HG03135 (cell line): ENCODE data around the gene GINS1.
A peak's percentile ranks its signal among the peaks of the same experiment; 100 is the strongest.
"Not testable (repeated sequence)": the region's sequence is repeated elsewhere in the genome, so short reads cannot be mapped to it uniquely, and the experiment has no call there.

ENCODE experiments used
- ATAC-seq: cut with Tn5 transposase; IDR thresholded peaks from one replicate; pipeline ENCODE4 v1.9.1; 2021; ENCODE audit warnings: mild to moderate bottlenecking, moderate library complexity; ENCODE audit not compliant: unreplicated experiment

GINS1 gene

DNA sequence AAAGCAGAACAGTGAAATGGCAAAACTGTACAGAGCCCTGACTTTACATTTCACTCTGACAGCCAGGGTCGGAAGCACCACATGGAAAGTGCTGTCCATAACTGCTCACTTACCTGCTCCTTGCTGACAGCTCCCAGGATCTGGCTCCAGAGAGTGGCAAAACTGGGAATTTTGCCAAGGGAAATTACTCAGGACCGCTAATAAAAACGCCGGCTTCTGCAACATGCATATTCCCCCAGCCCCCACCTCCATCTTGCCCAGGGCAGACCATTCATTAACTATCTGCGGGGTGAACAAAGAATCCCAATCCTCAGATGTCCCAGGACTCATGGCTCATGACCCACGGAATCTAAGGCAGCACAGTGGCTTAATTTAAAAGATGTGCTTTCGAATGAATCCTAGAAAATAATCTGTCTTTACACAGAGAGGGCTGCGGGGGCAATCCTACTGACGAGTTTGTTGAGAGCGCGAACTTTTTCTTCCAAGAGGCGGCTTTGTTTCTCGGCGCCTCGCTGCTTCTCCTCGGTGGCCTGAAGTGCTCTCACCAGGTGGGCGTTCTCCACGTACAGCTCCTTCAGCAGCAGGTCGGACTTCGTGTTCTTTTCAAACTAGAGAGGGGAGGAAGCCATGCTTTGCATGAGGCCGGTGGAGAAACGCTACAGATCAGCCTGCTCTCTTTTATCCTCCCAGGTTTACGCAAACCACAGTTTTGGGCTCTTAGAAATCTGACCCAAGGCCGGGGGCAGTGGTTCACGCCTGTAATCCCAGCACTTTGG, 45.8 kb downstream of the GINS1 start:
- no peak for ATAC-seq

DNA sequence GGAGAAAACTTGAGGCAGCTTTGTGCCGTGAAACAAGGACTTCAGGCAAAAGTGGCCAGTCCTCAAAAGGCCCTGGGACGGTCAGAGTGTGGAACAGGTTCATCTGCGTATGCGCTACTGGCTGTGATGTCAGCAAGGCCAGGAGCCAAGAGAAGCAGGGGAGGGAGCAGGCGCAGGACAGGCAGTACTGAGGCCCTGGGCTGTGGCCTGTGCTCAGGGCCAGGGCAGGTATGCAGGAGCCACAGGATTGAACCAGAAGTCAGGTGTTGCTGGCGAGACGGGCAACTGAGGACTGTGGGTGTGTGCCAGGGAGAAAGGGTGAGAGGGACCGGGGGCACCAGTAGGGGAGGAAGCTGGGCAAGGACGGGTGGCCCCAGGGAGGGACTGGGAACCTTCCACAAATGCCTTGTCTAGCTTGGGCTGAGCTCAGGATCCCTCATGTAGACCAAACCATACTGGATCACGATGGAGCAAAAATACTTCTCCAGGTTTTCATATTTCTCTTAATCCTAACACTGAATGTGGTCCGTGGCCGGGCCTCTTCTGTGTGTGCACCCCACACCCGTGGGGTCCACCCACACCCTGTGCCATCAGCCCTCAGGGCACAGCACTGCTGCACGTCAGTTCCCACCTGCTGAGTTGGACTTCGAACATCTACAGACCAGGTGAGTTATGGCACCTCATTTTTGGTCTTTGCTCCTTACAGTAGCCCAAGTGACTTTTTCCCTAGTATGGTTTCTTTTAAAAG, 46.9 kb downstream of the GINS1 start:
- no peak for ATAC-seq

DNA sequence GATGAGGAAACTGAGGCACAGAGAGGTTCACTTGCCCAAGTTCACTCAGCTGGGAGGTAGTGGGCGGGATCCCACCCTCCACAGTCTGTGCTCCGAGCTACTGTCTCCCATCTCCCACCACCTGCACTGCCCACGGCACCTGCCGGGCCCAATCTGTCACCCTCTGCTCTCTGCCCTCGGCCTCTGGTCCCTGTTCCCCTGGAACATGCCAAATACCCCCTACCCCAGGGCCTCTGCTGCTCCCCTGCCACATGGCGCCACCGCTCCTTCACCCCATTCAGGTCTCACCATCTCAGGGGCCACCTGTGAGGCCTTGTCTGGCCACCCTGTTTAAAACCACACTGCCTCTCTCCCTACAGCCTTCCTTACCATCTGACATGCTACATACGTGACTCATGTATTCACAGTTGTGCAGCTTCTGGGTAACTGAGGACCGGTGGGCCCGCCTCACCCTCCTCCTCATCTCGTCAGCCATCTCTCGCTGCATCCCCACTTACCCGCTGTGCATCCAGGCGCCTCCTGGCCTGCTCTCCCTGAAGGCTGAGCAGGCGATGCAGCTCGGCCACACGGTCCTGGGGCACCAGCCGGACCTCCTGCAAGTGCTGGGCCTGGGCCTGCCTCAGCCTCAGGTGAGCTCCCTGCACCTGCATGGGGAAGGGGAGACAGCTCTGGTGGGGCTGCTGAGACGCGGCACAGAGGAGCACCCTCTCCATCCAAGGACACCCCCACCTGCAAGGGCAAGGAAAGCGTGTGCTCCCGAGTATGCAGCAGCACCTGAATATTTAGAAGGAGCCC, 50.6 kb downstream of the GINS1 start:
- ATAC-seq = no peak

DNA sequence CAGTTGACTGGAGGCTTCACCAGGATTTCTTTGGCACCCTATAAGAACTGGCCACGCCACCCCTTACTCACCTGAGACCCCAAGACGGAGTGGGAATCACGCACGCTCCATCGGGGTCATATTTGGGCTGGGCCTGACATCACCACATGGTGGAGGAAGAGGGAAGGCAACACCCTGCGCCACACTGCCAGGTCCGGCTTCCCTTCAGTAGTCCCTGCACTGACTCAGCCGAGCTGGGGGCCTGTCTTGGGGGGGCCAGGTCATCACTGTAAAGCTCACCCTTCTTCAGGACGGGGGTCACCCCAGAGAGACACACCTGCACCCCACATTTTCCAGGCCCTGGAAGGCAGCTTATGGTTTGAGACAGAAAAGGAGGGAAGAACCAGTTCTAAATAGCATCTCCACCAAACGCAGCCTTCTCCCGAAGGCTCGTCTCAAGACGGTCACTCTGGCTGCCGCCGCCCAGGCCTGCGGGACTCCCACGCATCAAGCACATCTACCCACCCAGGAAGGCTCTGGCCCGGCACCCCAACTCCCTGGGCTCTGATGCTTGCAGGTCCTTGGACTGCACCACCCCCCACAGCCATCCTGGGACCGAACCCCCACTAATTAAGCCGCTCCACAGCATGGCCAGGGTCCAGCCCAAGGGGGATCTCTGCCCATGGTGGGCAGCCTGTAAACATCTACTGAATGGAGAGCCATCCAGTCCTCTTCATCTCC, 51.8 kb downstream of the GINS1 start:
- ATAC-seq = no peak

DNA sequence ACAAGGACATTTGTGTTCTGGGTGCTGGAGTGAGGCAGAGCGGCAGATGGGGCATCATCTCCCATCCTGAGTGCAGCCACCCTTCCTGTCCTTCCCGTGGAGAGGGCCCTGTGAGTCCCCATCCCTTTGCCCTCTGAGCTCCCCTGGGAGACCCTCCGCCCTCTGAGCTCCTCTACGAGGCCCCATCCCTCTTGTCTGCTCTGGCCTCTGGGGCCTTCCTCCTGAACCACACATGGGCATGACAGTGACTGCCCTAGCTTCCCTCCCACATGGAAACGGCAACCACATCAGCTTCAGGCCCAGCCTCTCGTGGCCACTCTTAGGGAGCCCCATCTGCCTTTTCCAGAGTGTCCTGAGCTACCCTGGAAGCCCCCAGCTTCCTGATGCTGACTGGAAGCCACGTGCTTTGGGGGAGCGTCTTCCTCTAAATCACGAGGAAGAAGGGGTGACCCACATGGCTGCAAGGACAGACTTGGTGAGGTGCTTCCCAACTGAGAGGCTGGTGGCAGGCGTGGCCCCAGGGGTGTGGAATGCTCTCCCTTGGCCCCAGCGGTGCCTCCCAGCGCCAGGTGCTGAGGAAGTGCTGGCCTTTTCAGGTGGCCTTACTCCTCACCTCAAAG, 52.6 kb downstream of the GINS1 start:
- ATAC-seq = no peak

DNA sequence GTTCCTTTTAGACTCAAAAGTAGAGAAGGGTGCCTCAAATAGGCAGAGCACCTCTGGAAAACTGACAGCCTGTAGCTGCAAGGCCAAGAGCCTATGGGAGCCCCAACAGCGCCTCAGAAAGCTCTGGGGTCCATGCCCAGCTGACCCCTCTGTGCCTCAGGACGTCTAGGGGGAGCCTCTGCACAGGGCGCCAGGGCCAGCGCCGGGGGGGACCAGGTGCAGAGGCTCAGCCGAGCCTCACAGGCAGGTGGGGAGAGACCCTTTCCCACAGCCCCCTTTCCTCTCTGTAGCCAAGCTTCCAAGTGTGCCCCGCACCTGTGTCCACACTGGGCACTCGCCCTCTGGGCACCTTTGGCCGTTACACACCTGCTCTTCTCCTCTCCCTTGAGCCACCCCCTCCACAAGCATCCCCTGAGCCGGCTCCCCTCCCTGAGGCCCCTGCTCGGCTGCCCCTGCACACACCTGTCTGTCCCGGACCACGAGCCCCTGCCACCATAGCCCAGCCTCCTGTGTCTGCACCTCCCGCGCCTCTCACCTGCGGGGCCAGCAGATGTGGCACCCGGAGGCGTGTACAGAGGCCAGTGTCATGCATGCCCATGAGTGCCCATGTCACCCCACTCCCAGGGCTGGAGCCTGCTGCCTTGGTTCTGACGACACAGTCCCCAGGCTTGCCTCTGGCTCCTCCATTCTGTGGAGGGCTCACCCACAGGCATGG, 53.2 kb downstream of the GINS1 start:
- ATAC-seq = no peak

DNA sequence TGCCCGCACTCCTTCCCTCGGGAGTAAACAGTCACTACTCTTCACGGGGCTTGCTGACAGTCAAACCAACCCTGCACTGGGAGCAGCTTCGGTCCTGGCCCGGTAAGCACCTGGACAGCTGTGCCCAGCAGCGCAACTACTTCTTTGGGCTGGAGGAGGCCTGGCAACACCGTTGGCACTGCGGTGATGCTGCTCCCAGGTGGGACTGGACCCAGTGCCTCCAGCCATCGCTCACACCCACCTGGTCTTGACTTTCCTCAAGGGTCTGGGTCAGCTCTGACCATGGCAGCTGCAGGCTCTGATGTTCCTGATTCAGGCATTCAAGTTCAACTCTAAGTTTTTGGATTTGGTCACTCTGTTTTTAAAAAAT, 53.8 kb downstream of the GINS1 start:
- no peak for ATAC-seq

DNA sequence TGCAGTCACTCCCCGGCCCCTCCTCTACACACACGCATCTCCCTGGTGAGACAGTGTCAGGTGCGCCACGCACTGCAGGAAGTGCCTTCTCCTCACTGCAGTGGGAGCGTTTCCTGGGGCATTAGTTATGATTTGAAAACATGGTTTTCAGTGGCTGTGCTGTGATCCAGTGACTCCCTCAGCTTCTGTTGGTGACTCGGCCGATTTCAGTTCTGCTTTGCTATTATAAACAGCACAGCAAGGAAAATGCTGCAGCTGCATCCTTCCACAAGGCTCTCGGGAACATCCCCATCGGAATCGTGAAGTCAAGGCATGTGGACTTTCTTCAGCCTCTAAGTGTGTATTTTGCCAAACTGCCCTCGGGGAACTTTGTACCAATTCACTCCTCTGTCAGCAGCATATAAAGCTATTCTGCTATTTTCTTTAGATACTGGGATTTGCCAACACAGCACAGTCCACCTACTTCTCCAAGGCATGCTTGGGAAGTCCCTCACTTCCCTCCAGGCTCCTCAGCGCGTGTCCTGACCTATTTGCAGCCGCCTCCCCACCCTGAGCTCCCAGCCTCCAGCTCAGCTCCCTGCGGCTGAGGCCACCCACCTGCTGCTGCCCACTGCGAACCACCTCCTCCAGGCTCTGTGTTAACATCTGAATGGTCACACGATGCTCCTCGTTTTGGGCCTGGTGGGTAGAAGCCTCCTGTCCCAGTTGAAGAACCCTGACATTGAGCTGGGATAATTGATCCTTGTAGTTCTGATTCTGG, 54.5 kb downstream of the GINS1 start:
- no peak for ATAC-seq

DNA sequence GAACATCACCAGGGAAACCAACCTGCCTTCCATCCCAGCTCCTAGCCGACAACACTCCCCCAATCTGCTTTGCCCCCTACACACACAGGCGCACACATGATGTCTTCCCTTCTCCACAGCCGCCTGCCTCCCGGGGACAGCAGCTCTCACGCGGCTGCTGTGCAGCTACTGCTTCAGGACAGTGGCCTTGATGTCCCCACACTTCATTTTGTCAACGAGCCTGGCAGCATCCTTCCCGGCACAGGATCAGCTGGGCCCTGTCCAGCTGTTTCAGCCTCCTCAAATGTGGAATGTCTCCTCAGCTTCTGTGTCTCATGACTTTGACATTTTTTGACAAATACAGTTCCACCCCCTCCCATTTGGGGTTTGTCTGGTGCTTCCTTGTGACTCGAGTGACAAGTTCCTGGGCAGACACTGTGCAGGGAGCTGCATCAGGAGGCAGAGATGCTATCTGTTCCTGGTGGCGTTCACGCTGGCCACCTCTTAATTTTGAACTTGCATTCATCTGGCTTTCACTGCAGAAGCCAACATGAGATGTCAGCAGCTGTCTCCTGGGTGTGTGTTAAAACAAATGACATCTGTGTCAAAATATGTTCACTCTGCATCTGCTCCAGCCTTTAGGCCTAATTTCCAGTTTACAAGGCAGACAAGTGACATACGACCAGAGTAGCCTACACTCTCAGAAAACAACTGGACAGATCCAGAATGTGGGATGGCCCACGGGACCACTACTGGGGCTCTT, 57.2 kb downstream of the GINS1 start:
- no peak for ATAC-seq

DNA sequence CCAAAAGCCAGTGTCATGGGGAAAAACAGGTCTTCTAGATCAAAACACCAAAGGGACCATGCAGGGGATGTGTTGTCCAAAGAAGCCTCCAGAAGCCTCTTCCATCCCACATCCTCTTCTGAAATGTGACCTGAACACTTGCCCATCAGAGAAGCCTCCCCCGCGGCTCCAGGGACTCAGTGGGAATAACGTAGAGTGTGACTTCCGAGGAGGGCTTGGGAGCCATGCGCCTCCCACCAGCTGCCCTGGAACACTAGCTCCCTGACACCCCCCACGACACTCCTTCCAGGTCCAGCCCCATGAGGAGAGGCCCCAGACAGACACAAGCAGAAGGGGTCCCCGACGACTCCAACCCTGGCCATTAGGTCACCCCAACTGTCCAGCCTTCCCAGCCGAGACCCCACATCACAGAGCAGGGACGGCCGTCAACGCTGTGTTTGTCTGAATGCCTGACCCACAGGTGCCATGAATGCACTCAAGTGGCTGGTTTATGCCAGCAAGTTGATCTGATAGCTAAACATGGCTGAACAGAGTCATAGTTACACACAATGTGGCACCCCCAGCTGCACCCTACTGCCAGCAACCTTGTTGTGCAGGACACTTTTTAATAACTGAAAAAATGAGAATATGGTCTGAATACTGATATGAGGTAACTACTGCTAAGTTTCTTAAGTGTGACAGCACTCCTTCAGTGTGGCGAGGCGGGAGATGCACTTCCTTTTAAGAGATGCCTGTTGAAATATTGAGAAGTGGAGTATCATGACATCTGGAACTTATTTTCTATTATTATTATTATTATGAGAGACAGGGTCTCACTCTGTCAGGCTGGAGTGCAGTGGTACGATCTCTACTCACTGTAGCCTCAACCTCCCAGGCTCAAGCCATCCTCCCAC, 58.0 kb downstream of the GINS1 start:
- ATAC-seq = no peak

DNA sequence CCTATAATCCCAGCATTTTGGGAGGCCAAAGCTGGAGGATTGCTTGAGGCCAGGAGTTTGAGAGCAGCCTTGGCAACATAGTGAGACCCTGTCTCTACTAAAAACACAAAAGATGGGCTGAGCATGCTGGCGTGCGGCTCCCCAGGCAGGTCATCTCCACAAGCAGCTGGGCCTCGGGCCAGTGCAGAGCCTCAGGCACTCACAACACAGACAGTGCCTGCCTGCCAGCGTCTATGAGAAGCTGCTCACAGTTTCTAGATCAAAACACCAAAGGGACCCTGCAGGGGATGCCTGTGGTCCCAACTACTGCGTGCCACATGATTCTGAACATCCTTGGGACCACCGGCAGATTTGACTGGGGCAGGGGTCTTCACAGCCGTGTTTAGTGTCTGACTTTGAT, 59.4 kb downstream of the GINS1 start:
- ATAC-seq = no peak

DNA sequence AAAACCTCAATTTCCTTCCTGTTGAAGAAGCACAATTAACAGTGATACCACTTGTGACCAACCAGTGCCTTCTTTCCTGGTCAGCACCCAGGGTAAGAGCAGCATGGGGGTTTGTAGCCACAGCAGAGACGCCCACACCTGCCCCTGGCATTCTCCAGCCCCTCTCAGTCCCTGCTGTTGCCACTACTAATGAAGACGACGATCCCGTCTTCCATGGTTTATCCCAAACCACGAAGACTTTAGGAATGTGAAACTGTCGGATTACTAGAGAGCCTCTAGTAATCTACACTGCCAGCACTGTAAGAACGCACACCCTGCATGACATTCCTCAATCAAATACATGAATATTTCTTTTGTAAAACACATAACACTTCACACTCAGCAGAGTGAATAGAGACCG, 60.0 kb downstream of the GINS1 start:
- ATAC-seq = no peak

DNA sequence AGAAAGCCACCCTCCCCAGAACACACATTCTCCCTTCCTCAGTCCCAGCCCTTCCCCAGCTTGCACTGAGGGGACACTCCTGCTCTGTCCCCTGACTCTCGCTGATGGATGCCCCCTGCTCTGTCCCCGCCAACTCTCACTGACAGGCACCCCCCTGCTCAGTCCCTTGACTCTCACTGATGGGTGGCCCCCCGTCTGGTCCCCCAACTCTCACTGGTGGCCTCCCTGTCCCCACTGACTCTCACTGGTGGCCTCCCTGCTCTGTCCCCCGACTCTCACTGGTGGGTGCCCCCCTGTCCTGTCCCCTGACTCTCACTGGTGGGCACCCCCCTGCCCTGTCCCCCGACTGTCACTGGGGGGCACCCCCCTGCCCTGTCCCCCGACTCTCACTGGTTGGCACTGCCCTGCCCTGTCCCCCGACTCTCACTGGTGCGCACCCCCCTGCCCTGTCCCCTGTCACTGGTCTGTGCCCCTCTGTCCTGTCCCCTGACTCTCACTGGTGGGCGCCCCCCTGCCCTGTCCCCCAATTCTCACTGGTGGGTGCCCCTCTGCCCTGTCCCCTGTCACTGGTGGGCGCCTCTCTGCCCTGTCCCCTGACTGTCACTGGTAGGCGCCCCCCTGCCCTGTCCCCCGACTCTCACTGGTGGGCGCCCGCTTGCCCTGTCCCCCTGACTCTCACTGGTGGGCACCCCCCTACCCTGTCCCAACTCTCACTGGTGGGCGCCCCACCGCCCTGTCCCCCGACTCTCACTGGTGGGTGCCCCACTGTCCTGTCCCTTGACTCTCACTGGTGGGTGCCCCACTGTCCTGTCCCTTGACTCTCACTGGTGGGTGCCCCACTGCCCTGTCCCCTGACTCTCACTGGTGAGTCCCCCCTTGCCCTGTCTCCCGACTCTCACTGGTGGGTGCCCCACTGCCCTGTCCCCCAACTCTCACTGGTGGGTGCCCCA, 60.9 kb downstream of the GINS1 start:
- ATAC-seq = no peak

DNA sequence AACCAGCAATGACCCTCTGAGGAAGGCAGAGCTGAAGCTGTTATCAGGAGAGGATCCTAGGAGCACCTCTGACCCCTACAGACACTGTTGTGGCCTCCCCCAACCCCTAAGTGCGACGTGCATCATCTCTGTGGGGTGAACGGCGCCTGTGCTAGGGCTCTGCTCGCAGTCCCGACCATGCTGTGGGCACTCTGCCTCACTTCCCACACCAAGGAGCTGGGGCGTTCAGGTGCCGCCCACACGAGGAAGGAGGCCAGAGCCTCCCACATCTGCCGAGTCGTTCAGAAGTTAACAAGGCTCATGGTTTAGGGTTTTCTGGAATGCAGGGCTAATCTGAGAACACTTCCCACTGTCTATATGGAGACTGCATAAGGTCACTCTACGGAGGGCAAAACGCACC, 62.1 kb downstream of the GINS1 start:
- ATAC-seq = no peak

DNA sequence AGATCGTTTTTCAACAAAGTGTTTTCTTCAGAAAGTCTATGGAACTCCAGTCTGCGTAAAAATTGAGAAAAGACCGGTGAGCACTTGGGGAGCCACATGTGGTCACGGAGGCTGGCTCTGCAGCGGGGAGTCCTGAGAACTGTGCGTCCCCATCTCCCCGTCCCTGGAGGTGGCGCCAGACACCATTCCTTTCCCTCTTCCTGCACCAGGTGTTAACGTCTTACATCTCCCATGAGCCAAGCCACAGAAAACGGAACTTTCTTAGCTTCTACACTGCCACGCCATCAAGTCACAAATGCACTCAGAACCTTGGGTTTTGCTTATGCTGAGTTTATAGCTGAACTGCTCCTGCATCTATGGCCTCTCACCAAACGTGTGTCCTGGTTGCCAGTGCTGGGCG, 62.6 kb downstream of the GINS1 start:
- ATAC-seq = peak; percentile 76

DNA sequence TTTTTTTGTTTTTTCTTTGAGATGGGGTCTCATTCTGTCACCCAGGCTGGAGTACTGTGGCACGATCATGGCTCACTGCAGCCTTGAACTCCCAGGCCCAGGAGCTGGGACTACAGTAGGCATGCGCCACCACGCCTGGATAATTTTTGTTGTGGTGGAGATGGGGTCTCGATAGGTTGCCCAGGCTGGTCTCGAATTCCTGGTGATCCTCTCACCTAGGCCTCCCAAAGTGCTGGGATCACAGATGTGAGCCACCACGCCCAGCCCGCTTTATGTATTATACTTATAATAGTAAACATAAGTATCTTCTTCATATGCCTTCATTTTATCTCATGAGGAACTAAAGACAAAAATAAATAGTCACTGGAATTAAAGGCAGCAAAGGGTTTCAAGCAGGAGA, 63.5 kb downstream of the GINS1 start:
- ATAC-seq = no peak

DNA sequence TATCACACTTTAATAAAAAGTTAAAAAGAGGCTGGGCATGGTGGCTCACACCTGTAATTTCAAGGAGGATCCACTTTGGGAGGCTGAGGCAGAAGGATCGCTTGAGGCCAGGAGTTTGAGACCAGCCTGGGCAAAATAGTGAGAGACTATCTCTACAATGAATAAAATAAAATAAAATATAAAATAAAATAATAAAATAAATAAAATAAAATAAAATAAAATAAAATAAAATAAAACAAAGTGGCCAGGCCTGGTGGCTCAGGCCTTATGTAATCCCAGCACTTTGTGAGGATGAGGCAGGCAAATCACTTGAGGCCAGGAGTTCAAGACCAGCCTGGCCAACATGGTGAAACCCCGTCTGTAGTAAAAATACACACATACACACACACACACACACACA, 65.8 kb downstream of the GINS1 start:
- not testable (repeated sequence) for ATAC-seq
